H9 (cell line): Measurements from ENCODE around the gene ETV7. TPM values are rescaled to one million over a fixed set of nuclear protein-coding genes. Genes with fewer than 3 reads are reported as not detected.

Source experiments
- DNase-seq: peaks from one replicate; pipeline ENCODE4 v3.0.0-alpha.2; 2017
- H2AFZ ChIP-seq: one replicate; pipeline ENCODE4 v1.6.1; 2013; ENCODE audit warnings: mild to moderate bottlenecking, low read length, control low read depth, moderate library complexity
- H2AK5ac ChIP-seq: 2 replicates; pipeline ENCODE4 v1.6.1; 2013; ENCODE audit warnings: low read length, control low read depth, mixed read lengths; ENCODE audit not compliant: insufficient read length
- H2BK120ac ChIP-seq: one replicate; pipeline ENCODE4 v1.6.1; 2013; ENCODE audit warnings: low read depth, mild to moderate bottlenecking, low read length, control low read depth, inconsistent platforms; ENCODE audit not compliant: poor library complexity, severe bottlenecking
- H2BK12ac ChIP-seq: 2 replicates; pipeline ENCODE4 v1.6.1; 2013; ENCODE audit warnings: low read length, control low read depth, mixed read lengths, low read depth; ENCODE audit not compliant: insufficient read length
- H2BK15ac ChIP-seq: 2 replicates; pipeline ENCODE4 v1.6.1; 2013; ENCODE audit warnings: low read depth, low read length, control low read depth
- H2BK20ac ChIP-seq: one replicate; pipeline ENCODE4 v1.6.1; 2013; ENCODE audit warnings: low read depth, mild to moderate bottlenecking, low read length, control low read depth, inconsistent platforms; ENCODE audit not compliant: poor library complexity, severe bottlenecking
- H2BK5ac ChIP-seq: 2 replicates; pipeline ENCODE4 v1.6.1; 2013; ENCODE audit warnings: low read length, control low read depth, mixed read lengths; ENCODE audit not compliant: insufficient read length
- H3K14ac ChIP-seq: 2 replicates; pipeline ENCODE4 v1.6.1; 2013; ENCODE audit warnings: low read length, control low read depth; ENCODE audit not compliant: insufficient read depth
- H3K18ac ChIP-seq: 2 replicates; pipeline ENCODE4 v1.6.1; 2013; ENCODE audit warnings: low read depth, mild to moderate bottlenecking, mixed read lengths, low read length, control low read depth; ENCODE audit not compliant: insufficient read length
- H3K23ac ChIP-seq: 2 replicates; pipeline ENCODE4 v1.6.1; 2013; ENCODE audit warnings: low read length, control low read depth, mixed read lengths, low read depth; ENCODE audit not compliant: insufficient read length
- H3K23me2 ChIP-seq: 2 replicates; pipeline ENCODE4 v1.6.1; 2013; ENCODE audit warnings: low read depth, mild to moderate bottlenecking, mixed read lengths, low read length, control low read depth; ENCODE audit not compliant: insufficient read length, poor library complexity, severe bottlenecking
- H3K27ac ChIP-seq: 2 replicates; pipeline ENCODE4 v1.5.1; 2013; ENCODE audit warnings: low read length, control low read depth, mixed read lengths, low read depth; ENCODE audit not compliant: insufficient read length
- H3K27me3 ChIP-seq: 2 replicates; pipeline ENCODE4 v1.6.1; 2013; ENCODE audit warnings: low read length, control low read depth, inconsistent platforms; ENCODE audit not compliant: insufficient read depth
- H3K4ac ChIP-seq: 2 replicates; pipeline ENCODE4 v1.6.1; 2013; ENCODE audit warnings: low read depth, mild to moderate bottlenecking, control low read depth, inconsistent platforms, low read length, moderate library complexity
- H3K4me1 ChIP-seq: 2 replicates; pipeline ENCODE4 v1.6.1; 2013; ENCODE audit warnings: low read length, control low read depth, inconsistent platforms; ENCODE audit not compliant: insufficient read depth
- H3K4me2 ChIP-seq: 2 replicates; pipeline ENCODE4 v1.6.1; 2013; ENCODE audit warnings: low read length, control low read depth, mixed read lengths; ENCODE audit not compliant: insufficient read length, insufficient read depth
- H3K56ac ChIP-seq: 2 replicates; pipeline ENCODE4 v1.6.1; 2013; ENCODE audit warnings: low read depth, mild to moderate bottlenecking, mixed read lengths, low read length, control low read depth; ENCODE audit not compliant: insufficient read length
- H3K79me1 ChIP-seq: 2 replicates; pipeline ENCODE4 v1.6.1; 2013; ENCODE audit warnings: low read depth, mild to moderate bottlenecking, moderate library complexity, low read length, control low read depth, inconsistent platforms; ENCODE audit not compliant: insufficient read depth, poor library complexity, severe bottlenecking
- H3K79me2 ChIP-seq: 2 replicates; pipeline ENCODE4 v1.6.1; 2013; ENCODE audit warnings: low read length, control low read depth, inconsistent platforms; ENCODE audit not compliant: insufficient read depth
- H3K9ac ChIP-seq: 2 replicates; pipeline ENCODE4 v1.6.1; 2013; ENCODE audit warnings: low read length, control low read depth, mixed read lengths; ENCODE audit not compliant: insufficient read length; ENCODE audit errors: extremely low read depth
- H3K9me3 ChIP-seq: one replicate; pipeline ENCODE4 v1.6.1; 2013; ENCODE audit warnings: low read depth, low read length, inconsistent platforms; ENCODE audit not compliant: control insufficient read depth
- H3T11ph ChIP-seq: one replicate; pipeline ENCODE4 v1.6.1; 2013; ENCODE audit warnings: mild to moderate bottlenecking, low read length, control low read depth, inconsistent platforms
- H4K20me1 ChIP-seq: one replicate; pipeline ENCODE4 v1.6.1; 2013; ENCODE audit not compliant: control insufficient read depth, insufficient read length, insufficient read depth
- H4K5ac ChIP-seq: 2 replicates; pipeline ENCODE4 v1.6.1; 2013; ENCODE audit warnings: low read depth, mild to moderate bottlenecking, mixed read lengths, low read length, control low read depth; ENCODE audit not compliant: insufficient read length
- H4K8ac ChIP-seq: replicated peaks from 2 replicates; pipeline ENCODE4 v1.6.1; 2013; ENCODE audit warnings: low read length, control low read depth, mixed read lengths, low read depth; ENCODE audit not compliant: insufficient read length
- H4K91ac ChIP-seq: 2 replicates; pipeline ENCODE4 v1.6.1; 2013; ENCODE audit warnings: low read depth, mild to moderate bottlenecking, moderate library complexity, mixed read lengths, low read length, control low read depth; ENCODE audit not compliant: insufficient read length
- H3K27ac Mint-ChIP-seq, 3 experiments: 2 replicates in 2 of 3; 3 replicates in 1 of 3; pipeline ENCODE4 v1.8.0; 2020 to 2021; ENCODE audit warnings: mixed read lengths in 3 of 3, mild to moderate bottlenecking in 1 of 3, moderate library complexity in 1 of 3
- H3K27me3 Mint-ChIP-seq: 2 replicates; pipeline ENCODE4 v1.8.0; 2021; ENCODE audit warnings: low read depth, mild to moderate bottlenecking, moderate library complexity, mixed read lengths
- H3K36me3 Mint-ChIP-seq, 3 experiments: 2 replicates in 2 of 3; 3 replicates in 1 of 3; pipeline ENCODE4 v1.8.0; 2020 to 2021; ENCODE audit warnings: low read depth in 3 of 3, mixed read lengths in 3 of 3; ENCODE audit not compliant: insufficient read depth in 1 of 3
- H3K4me1 Mint-ChIP-seq, 2 experiments: 2 replicates each; pipeline ENCODE4 v1.8.0; 2020; ENCODE audit warnings: mixed read lengths in 2 of 2
- H3K4me3 Mint-ChIP-seq, 2 experiments: 2 replicates in 1 of 2; 3 replicates in 1 of 2; pipeline ENCODE4 v1.8.0; 2020 to 2021; ENCODE audit warnings: mild to moderate bottlenecking in 2 of 2, mixed read lengths in 2 of 2, moderate library complexity in 1 of 2
- H3K9me3 Mint-ChIP-seq, 2 experiments: 2 replicates in 1 of 2; 3 replicates in 1 of 2; pipeline ENCODE4 v1.8.0; 2020; ENCODE audit warnings: mild to moderate bottlenecking in 2 of 2, mixed read lengths in 2 of 2, moderate library complexity in 1 of 2
- WGBS: extraction: QIAGEN DNeasy Blood & Tissue Kit; methylation state at CpG from one replicate; pipeline ENCODE4 v1.1.7; 2013; ENCODE audit warnings: missing lambda C conversion rate, low lambda C conversion rate, mixed read lengths; ENCODE audit not compliant: insufficient read length; ENCODE audit errors: extremely low coverage; 5-methylcytosine and 5-hydroxymethylcytosine counted together
- total RNA-seq: library from RNA; stranded (reverse); gene quantifications from 2 replicates; pipeline ENCODE4 v1.2.1, GENCODE V29; 2021
- TF ChIP-seq, protein P1 (sequence below): fragments of 200-600 bp; sonication (generic); conservative IDR thresholded peaks from 3 replicates; pipeline ENCODE4 v1.8.0; 2021; ENCODE audit warnings: antibody characterized with exemption, mild to moderate bottlenecking

The ETV7 gene
- total RNA-seq, 1 experiment from 2014 or later: 0.92 TPM

- H3K56ac ChIP-seq: no peak overlapping the region
- no peak for DNase-seq
- H3K14ac ChIP-seq: no peak overlapping the region
- H3K4me1 Mint-ChIP-seq: peaks cover 25 to 36% of the 10 kb centered on the region in 2 experiments
- no peak overlapping the region for H2BK120ac ChIP-seq
- no peak overlapping the region for H3T11ph ChIP-seq
- no peak overlapping the region for H3K18ac ChIP-seq
- H3K4me2 ChIP-seq: no peak overlapping the region
- H3K4ac ChIP-seq: no peak overlapping the region
- no peaks in the 10 kb centered on the region for H4K20me1 ChIP-seq
- no peak overlapping the region for H2BK20ac ChIP-seq
- H3K27me3 ChIP-seq: no peaks in the 10 kb centered on the region
- H3K79me1 ChIP-seq: no peaks in the 10 kb centered on the region
- TF ChIP-seq, protein P1, sequence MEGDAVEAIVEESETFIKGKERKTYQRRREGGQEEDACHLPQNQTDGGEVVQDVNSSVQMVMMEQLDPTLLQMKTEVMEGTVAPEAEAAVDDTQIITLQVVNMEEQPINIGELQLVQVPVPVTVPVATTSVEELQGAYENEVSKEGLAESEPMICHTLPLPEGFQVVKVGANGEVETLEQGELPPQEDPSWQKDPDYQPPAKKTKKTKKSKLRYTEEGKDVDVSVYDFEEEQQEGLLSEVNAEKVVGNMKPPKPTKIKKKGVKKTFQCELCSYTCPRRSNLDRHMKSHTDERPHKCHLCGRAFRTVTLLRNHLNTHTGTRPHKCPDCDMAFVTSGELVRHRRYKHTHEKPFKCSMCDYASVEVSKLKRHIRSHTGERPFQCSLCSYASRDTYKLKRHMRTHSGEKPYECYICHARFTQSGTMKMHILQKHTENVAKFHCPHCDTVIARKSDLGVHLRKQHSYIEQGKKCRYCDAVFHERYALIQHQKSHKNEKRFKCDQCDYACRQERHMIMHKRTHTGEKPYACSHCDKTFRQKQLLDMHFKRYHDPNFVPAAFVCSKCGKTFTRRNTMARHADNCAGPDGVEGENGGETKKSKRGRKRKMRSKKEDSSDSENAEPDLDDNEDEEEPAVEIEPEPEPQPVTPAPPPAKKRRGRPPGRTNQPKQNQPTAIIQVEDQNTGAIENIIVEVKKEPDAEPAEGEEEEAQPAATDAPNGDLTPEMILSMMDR: no peak
- H3K4me3 Mint-ChIP-seq: no peak overlapping the region
- H3K79me2 ChIP-seq: no peaks in the 10 kb centered on the region
- no peak overlapping the region for H2AK5ac ChIP-seq
- H3K27ac Mint-ChIP-seq: peak overlapping the region in 1 of 3 experiments; percentile 82; a peak in 1 of 7 replicates
- H2BK5ac ChIP-seq: no peak overlapping the region
- H3K23ac ChIP-seq: no peak overlapping the region
- H2AFZ ChIP-seq: no peak overlapping the region
- H3K4me1 ChIP-seq: peaks cover 4% of the 10 kb centered on the region; the same call in 1 of the 2 replicates
- H3K27me3 Mint-ChIP-seq: peaks cover 7% of the 10 kb centered on the region
- no peak overlapping the region for H4K91ac ChIP-seq
- H4K8ac ChIP-seq: no peak overlapping the region
- no peak overlapping the region for H2BK15ac ChIP-seq
- H4K5ac ChIP-seq: no peak overlapping the region
- no peaks in the 10 kb centered on the region for H3K23me2 ChIP-seq
- no peak overlapping the region for H3K9ac ChIP-seq
- no peaks in the 10 kb centered on the region for H3K9me3 Mint-ChIP-seq
- H3K36me3 Mint-ChIP-seq: no peaks in the 10 kb centered on the region
- WGBS: no CpG with 5 or more reads among the region's 4 CpGs
- H2BK12ac ChIP-seq: no peak overlapping the region
- no peaks in the 10 kb centered on the region for H3K9me3 ChIP-seq
- H3K27ac ChIP-seq: no peak overlapping the region
These were observed 9.1 kb downstream of the ETV7 start for GRCh38 chr6:36378243-36378920.
